ENCODE measurements around the gene F13B. TPM values are rescaled to one million over a fixed set of nuclear protein-coding genes. Genes with fewer than 3 reads are reported as not detected.

F13B gene
- polyA plus RNA-seq, 10 donors = 0.13 TPM; not detected in 9

Other genes with a start within 250 kb of the F13B start
- gene CFHR1, start 247.5 kb downstream of the F13B start, polyA plus RNA-seq (ENCODE audit: insufficient read length in 10 of 10) = 1 to 10 TPM in 1 of 10 donors, under 1 TPM in 6, not detected in 3; 0.30 to 1.3 (median 0.36) TPM
- gene CFHR4, start 179.2 kb downstream of the F13B start, polyA plus RNA-seq (ENCODE audit: insufficient read length in 10 of 10) = not detected
- gene CFHR2, start 123.5 kb downstream of the F13B start, polyA plus RNA-seq (ENCODE audit: insufficient read length in 10 of 10) = under 1 TPM in 1 of 10 donors, not detected in 9; 0.10 TPM
- gene CFHR5, start 89.7 kb downstream of the F13B start, polyA plus RNA-seq (ENCODE audit: insufficient read length in 10 of 10) = not detected
- gene ASPM, start 79.4 kb upstream of the F13B start, polyA plus RNA-seq (ENCODE audit: insufficient read length in 10 of 10) = 10 to 100 TPM in 8 of 10 donors, 1 to 10 TPM in 2; 8.3 to 20.5 (median 12.5) TPM
- 10 to 100 TPM in 9 of 10 donors, 1 to 10 TPM in 1; 9.0 to 15.3 (median 11.9) TPM for gene ZBTB41, start 134.0 kb upstream of the F13B start, polyA plus RNA-seq (ENCODE audit: insufficient read length in 10 of 10)
- under 1 TPM; 0.16 to 0.64 (median 0.35) TPM for gene CRB1, start 201.0 kb upstream of the F13B start, polyA plus RNA-seq (ENCODE audit: insufficient read length in 10 of 10)

All from muscle of back (tissue), 10 donors.